GM18505 (cell line): ENCODE results near the gene SAT2.
A peak's percentile ranks its signal among the peaks of the same experiment; 100 is the strongest.

Experiments
- ATAC-seq: cut with Tn5 transposase; IDR thresholded peaks from one replicate; pipeline ENCODE4 v1.9.1; 2021; ENCODE audit not compliant: unreplicated experiment
- POLR2A ChIP-seq: IDR thresholded peaks from 4 replicates; pipeline ENCODE4 v1.6.1; 2011; ENCODE audit warnings: borderline replicate concordance; ENCODE audit not compliant: insufficient read depth, insufficient read length; ENCODE audit errors: extremely low read depth

SAT2 gene

GRCh38 chr17:7591596-7591995, 36.0 kb downstream of the SAT2 start:
- no peak for TF ChIP-seq POLR2A
- ATAC-seq: no peak

GRCh38 chr17:7590743-7591142, 36.9 kb downstream of the SAT2 start:
- ATAC-seq: no peak

GRCh38 chr17:7589891-7590691, 37.5 kb downstream of the SAT2 start, which contains the start of gene SOX15:
SOX15 (minus strand) TSS chr17:7590094; CDS start chr17:7589676, 418 bp downstream.
- no peak for ATAC-seq
- no peak for TF ChIP-seq POLR2A

More at GRCh38 chr17:7590743-7591142, 36.9 kb downstream of the SAT2 start:
- TF ChIP-seq POLR2A: no peak

- peak; percentile 13 for TF ChIP-seq POLR2A
- ATAC-seq: no peak
These were observed 38.3 kb downstream of the SAT2 start for GRCh38 chr17:7589204-7589868.

- no peak for TF ChIP-seq POLR2A
- no peak for ATAC-seq
These were observed 38.9 kb downstream of the SAT2 start for GRCh38 chr17:7588553-7589203.

- ATAC-seq: no peak
- TF ChIP-seq POLR2A: no peak
These were observed 40.0 kb downstream of the SAT2 start for GRCh38 chr17:7587420-7588151.

GRCh38 chr17:7586673-7587419, 40.8 kb downstream of the SAT2 start:
- TF ChIP-seq POLR2A: no peak
- no peak for ATAC-seq

GRCh38 chr17:7583253-7584109, 44.1 kb downstream of the SAT2 start, which contains the start of gene MPDU1:
MPDU1 (plus strand) TSS chr17:7583852; CDS start chr17:7583863, 11 bp downstream.
- TF ChIP-seq POLR2A: peak; percentile 98

GRCh38 chr17:7582396-7583252, 45.0 kb downstream of the SAT2 start:
- ATAC-seq: no peak
- TF ChIP-seq POLR2A: no peak

More at GRCh38 chr17:7583253-7584109, 44.1 kb downstream of the SAT2 start, which contains the start of gene MPDU1:
- peak; percentile 57 for ATAC-seq
